D341Med (cell line): ENCODE results near the gene PTPRE.

Experiments used
- DNase-seq: peaks from one replicate; pipeline ENCODE4 v3.0.0; 2012; ENCODE audit warnings: low spot score

Gene PTPRE

GRCh38 chr10:128095027-128095752, 188.3 kb downstream of the PTPRE start:
- no peak for DNase-seq

DNA sequence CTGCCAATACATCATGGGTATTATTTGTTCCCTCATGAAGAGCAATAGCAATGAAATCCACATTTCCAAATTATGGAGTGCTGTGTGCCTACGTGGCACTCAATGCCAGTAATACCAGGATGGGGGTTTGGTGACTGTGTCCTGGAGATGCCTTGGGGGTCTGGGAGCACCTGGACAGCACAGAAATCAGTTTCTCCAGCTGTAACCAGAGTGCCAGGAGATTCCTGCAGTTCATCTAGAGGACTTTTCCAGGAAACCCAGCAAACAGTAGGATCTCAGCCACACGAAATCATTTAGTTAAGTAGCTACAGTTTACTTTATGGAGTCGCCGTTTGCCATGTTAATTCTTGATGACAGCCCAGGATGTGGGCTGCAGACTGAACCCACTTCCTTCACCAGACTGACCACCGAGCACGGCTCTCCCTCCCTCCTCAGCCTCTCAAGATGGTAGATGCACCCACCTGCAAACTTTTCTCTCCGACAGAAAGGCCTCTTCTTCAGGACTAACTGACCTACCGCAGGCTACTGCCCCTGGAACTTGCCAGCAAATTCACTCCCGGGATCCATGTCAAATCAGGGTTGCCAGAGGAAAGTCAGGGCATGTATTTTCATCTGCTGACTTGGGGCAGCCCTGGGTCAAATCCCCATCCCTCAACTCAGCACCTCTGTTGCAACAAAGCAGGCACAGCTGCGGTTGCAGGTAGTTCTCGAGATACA, 189.0 kb downstream of the PTPRE start:
- no peak for DNase-seq

DNA sequence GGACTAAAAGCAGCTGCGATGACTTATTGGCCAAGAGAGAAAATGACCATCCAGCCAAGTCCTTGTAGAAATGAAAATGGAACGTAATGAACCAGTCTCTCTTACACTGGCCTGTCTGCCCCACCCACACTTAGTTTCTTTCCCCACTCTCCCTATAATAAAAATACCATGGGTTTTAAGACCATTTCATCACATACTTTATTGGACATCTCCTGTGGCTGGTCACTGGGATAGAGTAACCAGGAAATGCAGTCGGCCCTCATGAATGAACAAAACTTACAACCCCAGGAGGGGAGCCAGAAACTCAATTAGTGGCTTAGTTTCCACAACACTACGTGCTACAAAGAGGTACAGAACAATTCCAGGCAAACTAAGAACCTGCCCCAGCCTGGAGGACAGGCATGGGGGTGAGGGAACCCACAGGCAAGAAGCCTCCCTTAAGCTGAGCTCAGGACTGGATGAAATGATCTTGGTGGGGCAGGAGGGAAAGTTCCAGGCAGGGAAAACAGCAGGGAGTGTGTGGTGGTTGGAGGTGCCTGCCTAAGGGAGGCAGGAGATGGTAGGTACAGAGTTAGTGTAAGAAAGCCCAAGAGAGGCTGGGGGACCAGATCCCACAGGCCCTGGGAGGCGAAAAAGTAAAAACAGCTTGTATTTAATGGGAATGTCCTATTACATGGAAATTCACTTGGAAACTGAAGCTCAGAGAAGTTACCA, 189.7 kb downstream of the PTPRE start:
- no peak for DNase-seq

DNA sequence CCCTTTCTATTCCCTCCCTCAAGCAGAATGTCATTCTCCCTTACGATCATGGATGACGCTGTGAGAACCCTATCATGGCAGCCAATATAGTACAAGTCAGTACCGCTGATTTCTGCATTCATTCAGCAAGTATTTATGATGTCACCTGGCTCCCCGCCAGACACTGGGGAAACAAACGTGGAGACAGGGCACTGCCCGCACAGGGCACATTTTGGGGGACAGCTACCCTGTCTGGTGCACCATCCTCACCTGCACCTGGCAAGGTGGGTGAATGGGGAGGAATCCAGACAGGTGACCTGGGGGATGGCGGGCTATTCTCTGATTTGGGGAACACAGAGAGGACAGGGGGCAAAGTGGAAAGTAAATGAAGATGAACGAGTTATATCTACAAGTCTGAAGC, 190.9 kb downstream of the PTPRE start:
- DNase-seq, result no peak

GRCh38 chr10:128098631-128099030, 191.7 kb downstream of the PTPRE start:
- DNase-seq, result no peak

GRCh38 chr10:128099901-128100300, 193.0 kb downstream of the PTPRE start:
- DNase-seq, result no peak

- DNase-seq, result no peak
These were observed 195.0 kb downstream of the PTPRE start for GRCh38 chr10:128101901-128102300.

GRCh38 chr10:128102480-128103228, 195.8 kb downstream of the PTPRE start:
- DNase-seq, result no peak

DNA sequence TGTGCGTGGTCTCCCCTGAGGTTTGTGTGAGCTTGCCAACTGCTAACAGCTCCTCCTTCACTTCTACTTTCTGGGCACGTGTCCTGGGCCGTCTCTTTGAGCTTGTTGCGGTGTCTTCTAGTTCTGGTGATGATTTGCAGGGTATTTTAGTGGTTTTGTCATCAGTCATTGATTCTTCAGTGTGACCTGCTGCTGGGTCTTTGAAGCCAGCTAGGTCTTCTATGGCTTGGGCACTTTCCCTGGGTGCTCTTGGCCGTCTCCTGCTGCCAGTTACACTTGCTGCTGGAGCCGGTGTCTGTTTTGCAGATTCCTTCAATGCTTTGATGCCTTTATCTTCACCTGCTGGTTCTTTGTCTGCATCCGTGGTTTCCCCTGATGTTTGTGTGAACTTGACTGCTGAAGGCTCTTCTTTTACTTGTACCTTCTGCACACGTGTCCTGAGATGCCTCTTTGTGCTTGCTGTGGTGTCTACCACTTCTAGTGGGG, 196.4 kb downstream of the PTPRE start:
- no peak for DNase-seq

- DNase-seq, result no peak
These were observed 198.5 kb downstream of the PTPRE start for GRCh38 chr10:128105383-128105782.

DNA sequence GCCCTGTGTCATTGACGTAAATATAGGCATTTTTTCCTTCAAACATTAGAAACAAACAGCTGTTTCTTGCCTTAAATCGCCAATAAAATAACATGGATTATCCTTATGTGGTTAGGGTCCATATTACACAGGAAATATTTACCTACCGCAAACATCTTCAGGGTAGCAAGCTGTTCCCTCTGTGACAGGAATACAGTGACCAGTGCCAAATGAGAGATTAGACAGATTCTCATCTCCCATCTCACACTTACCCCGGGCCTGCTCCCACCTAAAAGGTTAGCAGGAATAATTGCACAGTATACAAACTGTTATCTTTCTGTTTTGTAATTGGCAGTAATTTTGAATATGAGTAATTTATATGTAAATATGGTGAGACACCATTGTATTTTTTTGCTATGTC, 202.8 kb downstream of the PTPRE start:
- no peak for DNase-seq

GRCh38 chr10:128110339-128110738, 203.4 kb downstream of the PTPRE start:
- DNase-seq, result no peak

DNA sequence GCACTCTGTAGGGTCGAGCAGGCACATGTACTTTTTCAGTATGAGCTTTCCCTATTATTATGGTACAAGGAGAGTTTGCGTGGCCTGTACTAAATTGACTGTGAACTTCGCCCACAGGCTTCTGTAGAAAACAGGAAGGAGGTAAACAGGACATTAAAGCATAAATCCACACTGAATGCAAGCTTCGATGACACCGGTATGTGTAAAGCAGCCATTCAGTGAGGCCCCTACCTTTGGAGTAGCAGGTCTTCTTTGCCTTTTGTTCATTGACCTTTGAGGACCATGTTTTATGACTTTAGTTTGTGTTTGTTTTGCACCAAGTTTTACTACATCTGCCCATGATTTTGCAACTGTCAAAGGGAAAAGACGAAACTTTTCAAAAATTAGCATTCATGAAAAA, 204.8 kb downstream of the PTPRE start:
- no peak for DNase-seq

DNA sequence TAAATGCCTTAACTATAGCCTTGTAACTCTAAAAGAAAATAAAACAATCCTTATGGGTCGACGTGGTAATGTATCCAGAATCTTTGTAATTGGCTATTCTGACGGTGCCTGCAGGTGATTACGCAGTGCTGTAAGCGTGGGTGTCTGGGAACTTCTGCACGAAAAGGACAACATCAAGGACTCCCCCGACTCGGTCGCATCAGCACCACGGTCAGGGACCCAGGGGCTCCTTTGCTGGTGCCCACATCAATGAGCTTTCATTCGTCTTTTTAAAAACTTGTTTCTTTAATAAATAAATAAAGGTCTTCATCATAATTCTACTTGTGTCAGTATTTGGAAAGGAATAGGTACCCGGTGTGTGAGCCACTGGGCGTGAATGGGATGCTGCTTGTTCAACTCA, 206.1 kb downstream of the PTPRE start:
- no peak for DNase-seq

- no peak for DNase-seq
These were observed 208.0 kb downstream of the PTPRE start for GRCh38 chr10:128114901-128115300.

- DNase-seq, result no peak
These were observed 208.5 kb downstream of the PTPRE start for GRCh38 chr10:128115356-128115755.

- no peak for DNase-seq
These were observed 209.3 kb downstream of the PTPRE start for GRCh38 chr10:128116187-128116586.

GRCh38 chr10:128116851-128117615, 210.1 kb downstream of the PTPRE start:
- DNase-seq, result no peak

DNA sequence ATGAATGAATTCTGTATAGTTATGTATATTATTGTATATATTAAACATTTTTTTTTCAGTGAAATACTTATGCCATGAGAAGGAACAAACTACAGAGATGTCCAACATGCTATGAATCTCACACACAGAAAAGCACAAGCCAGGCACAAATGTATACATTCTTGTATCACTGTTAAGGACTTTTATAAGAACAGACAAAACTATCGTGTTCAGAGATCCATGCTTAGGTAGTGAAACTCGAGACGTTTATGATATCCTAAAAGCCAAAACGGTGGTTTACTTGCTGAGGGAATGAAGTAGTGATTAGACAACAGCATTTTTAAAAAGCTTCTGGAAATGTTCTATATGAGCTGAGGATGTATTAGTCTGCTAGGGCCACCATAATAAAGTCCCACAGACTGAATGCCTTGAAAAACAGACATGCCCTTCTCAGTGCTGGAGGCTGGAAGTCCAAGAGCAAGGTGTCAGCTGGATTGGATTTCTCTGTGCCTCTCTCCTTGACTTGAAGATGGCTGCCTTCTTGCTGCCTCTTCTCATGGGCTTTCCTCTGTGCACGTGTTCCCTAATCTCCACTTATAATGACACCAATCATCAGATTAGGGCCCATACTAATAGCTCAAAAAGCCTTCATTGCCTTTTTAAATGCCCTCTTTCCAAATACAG, 215.0 kb downstream of the PTPRE start:
- DNase-seq, result peak; percentile 30

DNA sequence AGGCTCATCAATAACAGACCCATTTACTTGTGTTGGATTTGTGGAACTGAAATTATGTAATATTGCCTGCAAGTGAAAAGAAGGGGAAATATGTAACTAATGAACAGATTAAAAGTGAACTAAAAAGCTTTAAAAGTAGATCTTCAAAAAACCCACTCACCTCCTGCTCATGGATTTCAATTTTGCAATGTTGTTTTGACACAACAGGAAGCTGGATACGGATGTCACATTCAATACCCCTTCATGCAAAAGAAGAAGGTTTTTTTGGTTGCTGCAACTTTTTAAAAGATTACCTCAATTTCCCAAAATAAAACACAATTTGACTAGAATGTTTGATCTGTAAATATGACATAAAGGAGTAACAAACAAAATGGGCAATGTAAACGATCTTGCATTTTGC, 216.0 kb downstream of the PTPRE start:
- no peak for DNase-seq

DNA sequence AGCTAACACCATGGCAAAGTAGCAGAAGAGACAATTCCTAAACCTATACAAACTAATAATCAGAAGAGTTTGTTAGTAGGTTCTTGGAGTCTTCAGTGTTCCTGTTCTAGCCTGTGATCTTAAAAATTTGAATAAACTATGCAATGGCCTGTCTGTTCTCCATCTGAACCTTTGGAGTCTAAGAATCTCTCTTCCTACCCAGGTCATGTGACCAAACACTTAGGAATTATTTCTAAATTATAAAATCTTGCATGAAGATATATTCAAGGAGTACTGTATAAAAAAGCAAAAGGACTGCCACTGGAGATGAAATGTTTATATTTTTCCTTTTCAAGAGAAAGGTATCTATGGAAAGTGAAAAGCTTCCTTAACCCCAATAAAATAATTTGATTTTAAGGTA, 216.9 kb downstream of the PTPRE start:
- DNase-seq, result no peak
